IPS DF 6.9 (cell line): Measurements from ENCODE around the gene NHSL2.

ENCODE experiments used
- DNase-seq: peaks from one replicate; pipeline ENCODE4 v3.0.0-alpha.2; 2013; ENCODE audit warnings: low read depth, low spot score
- H3K27ac ChIP-seq: one replicate; pipeline ENCODE4 v1.5.1; 2013; ENCODE audit warnings: low read length, control low read depth
- H3K27me3 ChIP-seq: 2 replicates; pipeline ENCODE4 v1.6.1; 2013; ENCODE audit warnings: mild to moderate bottlenecking, low read length; ENCODE audit not compliant: control insufficient read depth, insufficient read depth
- H3K36me3 ChIP-seq: 2 replicates; pipeline ENCODE4 v1.6.1; 2013; ENCODE audit warnings: low read length; ENCODE audit not compliant: control insufficient read depth, insufficient read depth
- H3K4me1 ChIP-seq: 2 replicates; pipeline ENCODE4 v1.6.1; 2013; ENCODE audit warnings: low read length; ENCODE audit not compliant: control insufficient read depth, insufficient read depth
- H3K4me3 ChIP-seq: 2 replicates; pipeline ENCODE4 v1.5.1; 2013; ENCODE audit warnings: mild to moderate bottlenecking, low read length
- H3K9me3 ChIP-seq: 2 replicates; pipeline ENCODE4 v1.6.1; 2013; ENCODE audit warnings: low read length, inconsistent platforms; ENCODE audit not compliant: control insufficient read depth, insufficient read depth
- WGBS: extraction: QIAGEN DNeasy Blood & Tissue Kit; methylation state at CpG from one replicate; pipeline ENCODE4 v1.1.7; 2013; ENCODE audit warnings: mixed read lengths, missing lambda C conversion rate; ENCODE audit not compliant: insufficient read length, insufficient coverage; 5-methylcytosine and 5-hydroxymethylcytosine counted together

Gene NHSL2

DNA sequence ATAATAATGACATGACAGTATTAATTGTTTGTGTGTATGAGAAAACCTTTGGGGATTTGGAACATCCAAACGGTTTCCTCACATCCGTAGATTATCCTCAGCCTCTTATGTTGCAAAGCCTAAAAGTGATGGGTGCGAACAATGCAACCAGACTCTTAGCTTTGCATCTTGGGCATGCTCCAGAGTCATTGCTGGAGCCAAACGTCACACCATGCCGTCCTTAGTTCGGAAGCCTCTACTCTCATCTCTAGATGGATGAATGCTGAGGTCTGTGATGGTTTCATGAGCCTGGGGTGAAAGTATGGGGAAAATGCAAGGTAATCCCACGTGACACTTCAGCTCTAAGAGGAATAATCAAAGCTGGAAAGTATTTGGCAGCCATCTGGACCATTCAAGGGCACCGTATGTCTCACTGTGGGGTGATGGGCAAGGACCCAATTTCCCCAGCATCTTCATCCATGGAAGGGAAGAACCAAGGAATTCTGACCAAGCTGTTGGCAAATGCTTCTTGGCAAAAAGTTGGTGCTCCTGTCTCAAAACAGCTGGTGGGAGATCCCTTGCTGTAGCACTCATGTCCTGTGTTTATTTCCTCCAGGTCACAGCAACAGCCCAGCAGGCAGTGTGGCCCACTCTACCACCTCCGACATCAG, 227.3 kb downstream of the NHSL2 start:
- Histone ChIP-seq H3K4me3 (no peak overlapping the region), H3K9me3 (no peaks in the 10 kb centered on the region), H3K36me3 (peaks cover 5% of the 10 kb centered on the region; the same call in 1 of the 2 replicates), H3K4me1 (no peaks in the 10 kb centered on the region), H3K27me3 (no peaks in the 10 kb centered on the region; the same call in 1 of the 2 replicates), H3K27ac (no peak overlapping the region)
- no CpG with 5 or more reads among the region's 9 CpGs for WGBS
- DNase-seq, result no peak

- Histone ChIP-seq H3K36me3 (peaks cover 5% of the 10 kb centered on the region; the same call in 1 of the 2 replicates), H3K4me3 (no peak overlapping the region), H3K27me3 (no peaks in the 10 kb centered on the region), H3K27ac (no peak overlapping the region), H3K9me3 (no peaks in the 10 kb centered on the region), H3K4me1 (no peaks in the 10 kb centered on the region)
- DNase-seq, result no peak
- no CpG with 5 or more reads among the region's 8 CpGs for WGBS
These were observed 228.9 kb downstream of the NHSL2 start for GRCh38 chrX:72139538-72139937.

DNA sequence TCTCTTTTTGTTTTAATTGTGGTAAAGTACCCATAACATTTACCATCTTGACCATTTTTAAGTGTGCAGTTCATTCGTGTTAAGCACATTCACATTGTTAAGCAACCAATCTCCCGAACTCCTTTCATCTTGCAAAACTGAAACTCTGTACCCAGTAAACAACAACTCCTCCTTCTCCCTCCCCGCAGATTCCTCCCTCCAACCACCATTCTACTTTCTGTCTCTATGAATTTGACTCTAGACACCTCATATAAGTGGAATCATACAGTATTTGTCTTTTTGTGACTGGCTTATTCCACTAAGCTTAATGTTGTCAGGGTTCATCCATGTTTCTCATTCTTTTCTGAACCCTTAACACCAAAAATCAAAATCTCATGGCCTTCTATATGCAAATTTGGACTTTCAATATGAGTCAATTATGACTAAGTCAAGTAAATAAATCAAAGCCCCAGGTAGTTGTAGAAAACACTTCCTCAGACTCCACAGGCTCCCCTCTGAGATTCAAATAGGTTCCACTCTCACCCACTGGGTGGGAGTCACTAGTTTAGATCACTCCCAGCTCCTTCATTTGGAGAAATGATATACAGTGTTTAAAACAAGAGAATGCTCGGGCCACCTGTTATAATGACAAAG, 230.8 kb downstream of the NHSL2 start:
- H3K27me3 ChIP-seq, result no peaks in the 10 kb centered on the region
- H3K27ac ChIP-seq, result no peak overlapping the region
- H3K4me3 ChIP-seq, result no peak overlapping the region
- WGBS, result no CpG with 5 or more reads among the region's 4 CpGs
- no peak for DNase-seq
- no peaks in the 10 kb centered on the region for H3K9me3 ChIP-seq
- peaks cover 5% of the 10 kb centered on the region; the same call in 1 of the 2 replicates for H3K36me3 ChIP-seq
- H3K4me1 ChIP-seq, result no peaks in the 10 kb centered on the region

- no peak overlapping the region for H3K27ac ChIP-seq
- no peaks in the 10 kb centered on the region for H3K9me3 ChIP-seq
- no peaks in the 10 kb centered on the region for H3K4me1 ChIP-seq
- H3K36me3 ChIP-seq, result peaks cover 5% of the 10 kb centered on the region; the same call in 1 of the 2 replicates
- WGBS, result no CpG with 5 or more reads among the region's 8 CpGs
- H3K27me3 ChIP-seq, result no peaks in the 10 kb centered on the region
- no peak overlapping the region for H3K4me3 ChIP-seq
- no peak for DNase-seq
These were observed 231.6 kb downstream of the NHSL2 start for GRCh38 chrX:72142094-72142793.

- Histone ChIP-seq H3K4me1 (no peaks in the 10 kb centered on the region), H3K9me3 (no peaks in the 10 kb centered on the region), H3K27me3 (no peaks in the 10 kb centered on the region), H3K36me3 (peaks cover 5% of the 10 kb centered on the region; the same call in 1 of the 2 replicates), H3K4me3 (no peak overlapping the region), H3K27ac (no peak overlapping the region)
- DNase-seq, result no peak
- no CpG with 5 or more reads among the region's 11 CpGs for WGBS
These were observed 232.4 kb downstream of the NHSL2 start for GRCh38 chrX:72142794-72143608.

DNA sequence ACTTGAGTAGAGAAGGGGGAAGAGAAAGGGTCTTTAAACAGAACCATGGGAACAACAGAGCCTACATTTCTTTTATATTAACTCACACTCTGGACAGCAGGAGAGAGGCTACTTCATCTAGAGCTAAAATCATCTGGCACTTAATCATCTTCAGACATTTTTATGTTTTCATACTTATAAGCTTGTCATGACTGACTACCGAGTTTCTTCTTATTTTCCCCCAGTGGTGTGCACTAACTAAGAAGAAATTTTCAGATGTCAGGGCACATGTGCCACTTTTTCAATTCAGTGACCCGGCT, 232.9 kb downstream of the NHSL2 start:
- Histone ChIP-seq H3K4me3 (no peak overlapping the region), H3K36me3 (peaks cover 5% of the 10 kb centered on the region; the same call in 1 of the 2 replicates), H3K4me1 (no peaks in the 10 kb centered on the region), H3K27me3 (no peaks in the 10 kb centered on the region), H3K27ac (no peak overlapping the region), H3K9me3 (no peaks in the 10 kb centered on the region)
- DNase-seq, result no peak
- WGBS, result no CpG with 5 or more reads among the region's 2 CpGs

- Histone ChIP-seq H3K4me1 (no peaks in the 10 kb centered on the region), H3K36me3 (no peaks in the 10 kb centered on the region), H3K4me3 (no peak overlapping the region), H3K9me3 (no peaks in the 10 kb centered on the region), H3K27ac (no peak overlapping the region), H3K27me3 (no peaks in the 10 kb centered on the region)
- no peak for DNase-seq
- no CpG with 5 or more reads among the region's 2 CpGs for WGBS
These were observed 234.5 kb downstream of the NHSL2 start for GRCh38 chrX:72145181-72145580.

- Histone ChIP-seq H3K9me3 (no peaks in the 10 kb centered on the region), H3K4me3 (no peak overlapping the region), H3K4me1 (no peaks in the 10 kb centered on the region), H3K27me3 (no peaks in the 10 kb centered on the region), H3K27ac (no peak overlapping the region), H3K36me3 (no peaks in the 10 kb centered on the region)
- WGBS, result no CpG with 5 or more reads among the region's 2 CpGs
- no peak for DNase-seq
These were observed 235.9 kb downstream of the NHSL2 start for GRCh38 chrX:72146527-72146926.

- DNase-seq, result no peak
- no peaks in the 10 kb centered on the region for H3K27me3 ChIP-seq
- H3K27ac ChIP-seq, result no peak overlapping the region
- no peaks in the 10 kb centered on the region for H3K36me3 ChIP-seq
- H3K4me1 ChIP-seq, result no peaks in the 10 kb centered on the region
- WGBS, result no CpG with 5 or more reads among the region's 3 CpGs
- no peak overlapping the region for H3K4me3 ChIP-seq
- H3K9me3 ChIP-seq, result no peaks in the 10 kb centered on the region
These were observed 248.1 kb downstream of the NHSL2 start for GRCh38 chrX:72158773-72159172.

- Histone ChIP-seq H3K4me3 (no peak overlapping the region), H3K4me1 (no peaks in the 10 kb centered on the region), H3K36me3 (no peaks in the 10 kb centered on the region), H3K27me3 (no peaks in the 10 kb centered on the region), H3K27ac (no peak overlapping the region), H3K9me3 (no peaks in the 10 kb centered on the region)
- WGBS, result no CpG with 5 or more reads among the region's 10 CpGs
- no peak for DNase-seq
These were observed 249.1 kb downstream of the NHSL2 start for GRCh38 chrX:72159769-72160168.
